SK-N-SH treated with all-trans-retinoic acid at 6 μM for 48 hours (cell line): Measurements from ENCODE around the gene CSF3R.

Experiments
- ARNTL ChIP-seq: fragments of 450-650 bp; formaldehyde crosslinking; IDR thresholded peaks from 2 replicates; pipeline ENCODE4 v1.5.0; 2020; ENCODE audit warnings: low read depth, mild to moderate bottlenecking, moderate library complexity, borderline replicate concordance
- CREB5 ChIP-seq: fragments of 250-450 bp; sonication (Bioruptor Pico); IDR thresholded peaks from 2 replicates; pipeline ENCODE4 v1.5.1; 2020; ENCODE audit warnings: low read depth, mild to moderate bottlenecking, moderate library complexity
- ISL1 ChIP-seq: fragments of 250-450 bp; sonication (Bioruptor Pico); IDR thresholded peaks from 2 replicates; pipeline ENCODE4 v2.1.2; 2022; ENCODE audit warnings: mild to moderate bottlenecking, moderate library complexity
- PATZ1 ChIP-seq: fragments of 250-450 bp; sonication (Bioruptor Pico); IDR thresholded peaks from 2 replicates; pipeline ENCODE4 v1.8.0; 2020; ENCODE audit warnings: mild to moderate bottlenecking, moderate library complexity, borderline replicate concordance
- POU6F1 ChIP-seq: fragments of 250-450 bp; sonication (Bioruptor Pico); IDR thresholded peaks from 2 replicates; pipeline ENCODE4 v1.8.0; 2021; ENCODE audit warnings: low read depth, mild to moderate bottlenecking, moderate library complexity, borderline replicate concordance
- RARB ChIP-seq: fragments of 250-450 bp; sonication (Bioruptor Pico); IDR thresholded peaks from 2 replicates; pipeline ENCODE4 v1.8.0; 2021; ENCODE audit warnings: mild to moderate bottlenecking, moderate library complexity
- TSHZ2 ChIP-seq: fragments of 250-450 bp; sonication (Bioruptor Pico); IDR thresholded peaks from 2 replicates; pipeline ENCODE4 v1.5.0; 2020; ENCODE audit warnings: mild to moderate bottlenecking, moderate library complexity
- ZFP3 ChIP-seq: fragments of 250-450 bp; sonication (Bioruptor Pico); IDR thresholded peaks from 2 replicates; pipeline ENCODE4 v1.5.0; 2020; ENCODE audit warnings: mild to moderate bottlenecking, moderate library complexity
- ZNF565 ChIP-seq: fragments of 450-650 bp; formaldehyde crosslinking; conservative IDR thresholded peaks from 2 replicates; pipeline ENCODE4 v1.5.0; 2020; ENCODE audit warnings: low read depth, mild to moderate bottlenecking, moderate library complexity
- ZNF70 ChIP-seq: fragments of 450-650 bp; formaldehyde crosslinking; IDR thresholded peaks from 2 replicates; pipeline ENCODE4 v1.5.0; 2020; ENCODE audit warnings: mild to moderate bottlenecking, moderate library complexity
- ZNF8 ChIP-seq: fragments of 450-650 bp; formaldehyde crosslinking; IDR thresholded peaks from 2 replicates; pipeline ENCODE4 v1.5.0; 2020; ENCODE audit warnings: mild to moderate bottlenecking, moderate library complexity

GRCh38 chr1:36486093-36486438 is 3.4 kb upstream of the CSF3R start:
- TF ChIP-seq ZFP3 (CRISPR knock-in tag) (no peak), TSHZ2 (CRISPR knock-in tag) (no peak), ARNTL (CRISPR knock-in tag) (no peak), RARB (CRISPR knock-in tag) (no peak), ZNF565 (CRISPR knock-in tag) (no peak), CREB5 (CRISPR knock-in tag) (no peak), ZNF70 (CRISPR knock-in tag) (no peak), ZNF8 (no peak), PATZ1 (CRISPR knock-in tag) (no peak), POU6F1 (CRISPR knock-in tag) (no peak), ISL1 (CRISPR knock-in tag) (no peak)
